Measurements from ENCODE around the gene RFNG.

GRCh38 chr17:82049106-82049505, 2.5 kb downstream of the RFNG start:
- TF ChIP-seq, protein P1, sequence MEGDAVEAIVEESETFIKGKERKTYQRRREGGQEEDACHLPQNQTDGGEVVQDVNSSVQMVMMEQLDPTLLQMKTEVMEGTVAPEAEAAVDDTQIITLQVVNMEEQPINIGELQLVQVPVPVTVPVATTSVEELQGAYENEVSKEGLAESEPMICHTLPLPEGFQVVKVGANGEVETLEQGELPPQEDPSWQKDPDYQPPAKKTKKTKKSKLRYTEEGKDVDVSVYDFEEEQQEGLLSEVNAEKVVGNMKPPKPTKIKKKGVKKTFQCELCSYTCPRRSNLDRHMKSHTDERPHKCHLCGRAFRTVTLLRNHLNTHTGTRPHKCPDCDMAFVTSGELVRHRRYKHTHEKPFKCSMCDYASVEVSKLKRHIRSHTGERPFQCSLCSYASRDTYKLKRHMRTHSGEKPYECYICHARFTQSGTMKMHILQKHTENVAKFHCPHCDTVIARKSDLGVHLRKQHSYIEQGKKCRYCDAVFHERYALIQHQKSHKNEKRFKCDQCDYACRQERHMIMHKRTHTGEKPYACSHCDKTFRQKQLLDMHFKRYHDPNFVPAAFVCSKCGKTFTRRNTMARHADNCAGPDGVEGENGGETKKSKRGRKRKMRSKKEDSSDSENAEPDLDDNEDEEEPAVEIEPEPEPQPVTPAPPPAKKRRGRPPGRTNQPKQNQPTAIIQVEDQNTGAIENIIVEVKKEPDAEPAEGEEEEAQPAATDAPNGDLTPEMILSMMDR (IDR thresholded peaks at IDR 0.05) = no peak
- TF ChIP-seq POLR2AphosphoS5 (IDR thresholded peaks at IDR 0.05) = no peak

Data from suprapubic skin (tissue), 3 donors.